Measurements from ENCODE around the gene CACNA2D4. TPM values are rescaled to one million over a fixed set of nuclear protein-coding genes. Genes with fewer than 3 reads are reported as not detected.

The CACNA2D4 gene
- polyA plus RNA-seq, 1 experiment = 0.22 TPM

DNA sequence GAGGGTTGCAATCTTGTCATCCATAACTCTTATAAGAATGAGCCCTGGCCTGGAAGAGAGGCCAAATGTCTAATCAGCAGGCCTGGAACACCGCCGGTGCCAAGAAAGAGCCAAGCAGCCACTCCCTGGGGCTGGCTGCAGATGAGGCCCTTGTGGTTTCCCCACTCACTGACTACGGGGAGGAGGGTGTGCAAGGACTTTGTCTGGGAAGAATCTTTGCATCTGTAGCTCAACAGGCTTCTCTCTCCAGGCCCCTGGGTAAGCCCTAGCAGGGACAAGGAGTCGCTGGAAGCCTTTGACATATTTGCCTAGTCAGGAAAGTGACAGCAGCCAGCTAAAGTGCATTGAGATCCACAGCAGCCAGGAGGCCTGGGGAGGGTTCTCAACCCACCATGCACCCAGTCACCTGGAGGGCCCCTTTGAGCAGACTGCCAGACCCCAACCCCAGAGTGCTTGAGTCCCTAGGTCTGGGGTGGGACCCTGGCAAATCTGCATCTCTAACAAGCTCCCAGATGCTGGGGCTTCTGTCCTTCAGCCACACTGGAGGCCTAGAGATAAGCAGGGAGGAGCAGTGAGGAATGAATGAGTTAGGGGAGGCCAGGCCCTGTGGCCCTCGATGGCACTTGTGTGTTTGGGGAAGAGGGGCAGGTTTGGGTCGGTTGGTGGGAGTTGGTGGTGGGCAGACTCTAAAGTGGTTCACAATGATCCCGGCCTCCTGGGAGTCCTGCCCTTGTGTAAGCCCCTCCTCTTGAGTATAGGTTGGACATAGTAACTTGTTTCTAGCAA, 112.0 kb downstream of the CACNA2D4 start:
- H3K9me3 ChIP-seq (ENCODE audit: control insufficient read depth, insufficient read depth, low read length) = peaks cover 5% of the 10 kb centered on the region; the same call in 1 of the 2 replicates
- CTCF ChIA-PET = interaction anchor here (8.4 kb wide), 1 partner anchor 134 kb away, joined by 70 read pairs; no protein-coding TSS in a partner anchor
- no peak overlapping the region for H3K27ac ChIP-seq (ENCODE audit: low read depth, low read length)
- POLR2A ChIA-PET = no interaction called here
- no peaks in the 10 kb centered on the region for H3K27me3 ChIP-seq (ENCODE audit: control insufficient read depth, insufficient read depth, low read length)
- no peak for DNase-seq (ENCODE audit: low read depth, low spot score)
- TF ChIP-seq, protein P1, sequence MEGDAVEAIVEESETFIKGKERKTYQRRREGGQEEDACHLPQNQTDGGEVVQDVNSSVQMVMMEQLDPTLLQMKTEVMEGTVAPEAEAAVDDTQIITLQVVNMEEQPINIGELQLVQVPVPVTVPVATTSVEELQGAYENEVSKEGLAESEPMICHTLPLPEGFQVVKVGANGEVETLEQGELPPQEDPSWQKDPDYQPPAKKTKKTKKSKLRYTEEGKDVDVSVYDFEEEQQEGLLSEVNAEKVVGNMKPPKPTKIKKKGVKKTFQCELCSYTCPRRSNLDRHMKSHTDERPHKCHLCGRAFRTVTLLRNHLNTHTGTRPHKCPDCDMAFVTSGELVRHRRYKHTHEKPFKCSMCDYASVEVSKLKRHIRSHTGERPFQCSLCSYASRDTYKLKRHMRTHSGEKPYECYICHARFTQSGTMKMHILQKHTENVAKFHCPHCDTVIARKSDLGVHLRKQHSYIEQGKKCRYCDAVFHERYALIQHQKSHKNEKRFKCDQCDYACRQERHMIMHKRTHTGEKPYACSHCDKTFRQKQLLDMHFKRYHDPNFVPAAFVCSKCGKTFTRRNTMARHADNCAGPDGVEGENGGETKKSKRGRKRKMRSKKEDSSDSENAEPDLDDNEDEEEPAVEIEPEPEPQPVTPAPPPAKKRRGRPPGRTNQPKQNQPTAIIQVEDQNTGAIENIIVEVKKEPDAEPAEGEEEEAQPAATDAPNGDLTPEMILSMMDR (IDR thresholded peaks at IDR 0.05; ENCODE audit: low read depth, low read length) = no peak
- no peak overlapping the region for H3K4me3 ChIP-seq (ENCODE audit: low read depth, low read length)

DNA sequence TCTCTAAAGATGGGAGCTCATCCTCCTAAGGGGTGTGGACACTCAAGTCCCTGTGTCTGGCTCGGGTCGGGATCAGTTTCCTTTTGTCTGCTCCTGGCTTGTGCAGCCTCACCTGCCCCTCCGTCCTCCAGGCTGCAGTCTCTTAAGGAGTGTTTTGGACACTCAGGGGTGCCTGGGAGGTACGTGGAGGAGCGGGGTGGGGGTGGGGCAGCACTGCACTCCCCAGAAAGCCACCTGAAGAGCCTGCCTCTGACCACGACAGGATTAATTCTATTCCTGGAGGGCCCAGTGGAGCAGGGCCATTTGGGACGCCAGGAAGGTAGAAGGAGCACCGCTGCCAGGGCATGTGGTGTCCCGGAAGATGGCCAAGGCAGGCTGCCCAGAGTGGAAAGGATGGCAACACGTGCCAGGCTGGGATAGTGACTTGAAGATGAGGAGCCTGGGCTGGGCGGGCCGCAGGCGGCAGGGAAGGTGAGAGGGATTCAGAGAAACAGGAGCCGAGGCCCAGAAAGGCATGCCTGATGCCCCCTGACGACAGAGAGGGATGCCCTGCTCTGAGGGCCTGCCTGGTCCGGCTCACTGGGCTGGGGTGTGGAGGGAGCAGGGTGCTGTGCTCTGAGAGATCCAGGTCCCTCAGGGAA, 112.9 kb downstream of the CACNA2D4 start:
- TF ChIP-seq, protein P1 (IDR thresholded peaks at IDR 0.05; ENCODE audit: low read depth, low read length) = no peak

DNA sequence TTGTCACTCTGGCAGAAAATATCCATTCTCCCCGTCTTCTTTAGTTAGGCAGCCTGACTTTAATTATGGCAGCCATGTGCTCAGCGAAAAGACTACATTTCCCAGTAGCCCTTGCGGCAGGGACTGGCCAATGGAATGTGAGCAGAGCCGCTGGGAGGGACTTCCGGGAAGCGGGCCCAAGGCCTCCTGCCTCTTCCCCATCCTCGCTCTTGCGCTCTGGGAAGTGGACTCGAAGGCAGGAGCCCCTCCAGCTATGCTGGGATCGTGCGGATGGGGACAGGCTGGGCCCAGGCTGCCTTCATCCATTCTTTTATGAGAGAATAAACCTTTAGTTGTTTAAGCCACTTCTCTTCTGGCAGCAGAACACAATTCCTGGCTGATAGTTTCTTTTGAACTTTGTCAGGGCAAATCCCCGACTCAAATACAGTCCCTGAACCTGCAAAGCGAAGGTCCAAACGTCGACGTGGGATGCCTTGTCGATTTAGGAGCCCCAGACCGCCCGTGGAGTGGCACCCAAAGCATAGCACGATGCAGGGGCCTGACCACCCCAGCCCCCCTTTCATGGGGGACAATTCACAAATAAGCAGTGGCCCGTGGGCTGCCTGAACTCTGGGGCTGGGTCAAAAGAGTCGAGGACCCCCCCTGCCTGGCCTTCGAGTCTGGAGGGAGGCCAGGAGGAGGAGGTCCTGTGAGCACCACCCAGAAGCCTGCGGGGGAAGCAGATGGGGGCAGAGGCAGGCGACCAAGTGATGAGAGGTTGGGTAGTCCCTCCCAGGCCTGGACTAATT, 113.7 kb downstream of the CACNA2D4 start:
- DNase-seq (ENCODE audit: low read depth, low spot score) = peak; percentile 72
- H3K27ac ChIP-seq (ENCODE audit: low read depth, low read length) = no peak overlapping the region
- TF ChIP-seq, protein P1 (IDR thresholded peaks at IDR 0.05; ENCODE audit: low read depth, low read length) = no peak
- H3K4me3 ChIP-seq (ENCODE audit: low read depth, low read length) = no peak overlapping the region
- ChIA-PET CTCF (interaction anchor here (8.4 kb wide), 1 partner anchor 135 kb away, joined by 70 read pairs; no protein-coding TSS in a partner anchor), POLR2A (no interaction called here)
- H3K9me3 ChIP-seq (ENCODE audit: control insufficient read depth, insufficient read depth, low read length) = peaks cover 5% of the 10 kb centered on the region; the same call in 1 of the 2 replicates
- H3K27me3 ChIP-seq (ENCODE audit: control insufficient read depth, insufficient read depth, low read length) = no peaks in the 10 kb centered on the region

More for the DNA sequence above, 112.9 kb downstream of the CACNA2D4 start:
- DNase-seq (ENCODE audit: low read depth, low spot score) = no peak
- Histone ChIP-seq H3K27ac (ENCODE audit: low read depth, low read length) (no peak overlapping the region), H3K9me3 (ENCODE audit: control insufficient read depth, insufficient read depth, low read length) (peaks cover 5% of the 10 kb centered on the region; the same call in 1 of the 2 replicates), H3K4me3 (ENCODE audit: low read depth, low read length) (no peak overlapping the region), H3K27me3 (ENCODE audit: control insufficient read depth, insufficient read depth, low read length) (no peaks in the 10 kb centered on the region)
- ChIA-PET CTCF (interaction anchor here (0.6 to 8.4 kb wide), 2 partner anchors 134 to 1139 kb away, joined by 3 to 70 read pairs; no protein-coding TSS in a partner anchor), POLR2A (no interaction called here)

DNA sequence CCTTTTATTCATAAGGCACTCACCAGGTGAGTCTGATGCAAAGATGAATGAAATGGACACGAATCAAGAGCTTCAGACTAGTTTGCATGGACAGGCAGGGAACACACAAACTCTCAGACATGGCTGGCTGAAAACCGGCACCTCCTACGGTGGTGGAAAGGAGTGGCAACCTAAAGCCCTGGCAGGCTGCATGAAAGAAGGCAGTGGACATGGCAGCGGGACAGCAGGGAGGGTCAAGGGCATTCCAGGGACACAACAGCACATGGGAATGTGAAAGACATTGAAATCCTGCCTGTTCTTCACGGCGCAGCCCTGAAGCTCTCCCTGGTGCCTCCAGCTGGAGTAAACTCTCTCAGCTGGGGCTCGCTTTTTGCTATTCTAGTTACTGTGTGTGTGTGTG, 114.7 kb downstream of the CACNA2D4 start:
- H3K27me3 ChIP-seq (ENCODE audit: control insufficient read depth, insufficient read depth, low read length) = peaks cover 3% of the 10 kb centered on the region
- POLR2A ChIA-PET = no interaction called here
- peaks cover 5% of the 10 kb centered on the region; the same call in 1 of the 2 replicates for H3K9me3 ChIP-seq (ENCODE audit: control insufficient read depth, insufficient read depth, low read length)
- TF ChIP-seq, protein P1 (IDR thresholded peaks at IDR 0.05; ENCODE audit: low read depth, low read length) = no peak
- no peak overlapping the region for H3K27ac ChIP-seq (ENCODE audit: low read depth, low read length)
- DNase-seq (ENCODE audit: low read depth, low spot score) = no peak
- no peak overlapping the region for H3K4me3 ChIP-seq (ENCODE audit: low read depth, low read length)
- CTCF ChIA-PET = interaction anchor here (8.4 kb wide), 1 partner anchor 136 kb away, joined by 70 read pairs; no protein-coding TSS in a partner anchor

Measured in AG04450 (cell line).